HCT116 (cell line): Measurements from ENCODE around the gene ST7. TPM values are rescaled to one million over a fixed set of nuclear protein-coding genes. Genes with fewer than 3 reads are reported as not detected.

ENCODE experiments used
- ATAC-seq: fragments of 200-7000 bp; cut with Tn5 transposase; 2 replicates; pipeline ENCODE4 v1.9.1; 2020; ENCODE audit warnings: mild to moderate bottlenecking, moderate library complexity
- BruUV-seq: library from RNA; stranded (reverse); fragments of 400-500 nt; replicated peaks from 2 replicates; lab custom pipeline; 2021; lab: Mats Ljungman, UMichigan
- CTCF ChIA-PET: fragments of 300-600 bp; sonication (Branson Sonifier 250); formaldehyde crosslinking; loops from one replicate; lab custom pipeline; 2021; ENCODE audit warnings: antibody characterized with exemption; lab: Charles Lee
- POLR2A ChIA-PET: fragments of 300-600, 350-600 bp; sonication (Branson Sonifier 250); formaldehyde crosslinking; loops from one replicate; lab custom pipeline; 2021; ENCODE audit warnings: antibody characterized with exemption; lab: Charles Lee
- RAD21 ChIA-PET, 2 experiments: fragments of 300-600 bp; sonication (Branson Sonifier 250); formaldehyde crosslinking; loops; one replicate each; lab custom pipeline; 2023; ENCODE audit warnings: low total read pairs in 2 of 2; ENCODE audit not compliant: uncharacterized antibody in 2 of 2, unreplicated experiment in 2 of 2, low non-redundant PET in 1 of 2; lab: Charles Lee
- DNase-seq: peaks from one replicate; pipeline ENCODE4 v3.0.0-alpha.2; 2010; ENCODE audit warnings: low read depth, low spot score
- H2AFZ ChIP-seq: fragments of 200-600 bp; shearing (Covaris generic), sonication (generic); 2 replicates; pipeline ENCODE4 v1.6.1; 2017; ENCODE audit warnings: low read depth, mixed run types, mixed read lengths, antibody characterized with exemption, low read length; ENCODE audit not compliant: poor library complexity, severe bottlenecking
- H3K27ac ChIP-seq: 2 replicates; pipeline ENCODE4 v1.5.1; 2012; ENCODE audit warnings: low read depth, low read length
- H3K27me3 ChIP-seq: fragments of 200-600 bp; sonication (generic); 2 replicates; pipeline ENCODE4 v1.6.1; 2016; ENCODE audit warnings: mixed run types, low read length, mixed read lengths; ENCODE audit not compliant: insufficient read depth
- H3K36me3 ChIP-seq, 2 experiments: fragments of 200-500 bp in 1 of 2; fragments of 200-600 bp in 1 of 2; sonication (Bioruptor generic) in 1 of 2; sonication (generic) in 1 of 2; 2 replicates each; pipeline versions ENCODE4 v1.5.1 to v1.6.1; 2014 to 2016; ENCODE audit warnings: low read length in 2 of 2, inconsistent platforms in 1 of 2, mixed read lengths in 1 of 2, mixed run types in 1 of 2; ENCODE audit not compliant: insufficient read depth in 2 of 2, control insufficient read depth in 1 of 2
- H3K4me1 ChIP-seq, 2 experiments: fragments of 200-600 bp in 1 of 2; sonication (generic) in 1 of 2; 2 replicates each; pipeline versions ENCODE4 v1.5.1 to v1.6.1; 2012 to 2017; ENCODE audit warnings: low read length in 2 of 2, inconsistent platforms in 1 of 2, mild to moderate bottlenecking in 1 of 2, mixed read lengths in 1 of 2, mixed run types in 1 of 2, moderate library complexity in 1 of 2; ENCODE audit not compliant: insufficient read depth in 2 of 2, control insufficient read depth in 1 of 2
- H3K4me2 ChIP-seq: fragments of 200-600 bp; sonication (generic); 2 replicates; pipeline ENCODE4 v1.6.1; 2017; ENCODE audit warnings: mixed run types, low read length, mixed read lengths
- H3K4me3 ChIP-seq, 2 experiments: fragments of 200-600 bp in 1 of 2; sonication (generic) in 1 of 2; replicated peaks in 1 of 2; 2 replicates each; pipeline ENCODE4 v1.5.1; 2011 to 2016; ENCODE audit warnings: low read length in 2 of 2, control low read depth in 1 of 2, low read depth in 1 of 2, mild to moderate bottlenecking in 1 of 2, mixed read lengths in 1 of 2, mixed run types in 1 of 2
- H3K79me2 ChIP-seq: fragments of 200-600 bp; sonication (generic); 2 replicates; pipeline ENCODE4 v1.6.1; 2017; ENCODE audit warnings: mild to moderate bottlenecking, mixed run types, low read length, moderate library complexity, mixed read lengths; ENCODE audit not compliant: insufficient read depth
- H3K9ac ChIP-seq: fragments of 200-600 bp; sonication (generic); 2 replicates; pipeline ENCODE4 v1.6.1; 2016; ENCODE audit warnings: low read length, mixed read lengths
- H3K9me2 ChIP-seq: fragments of 200-600 bp; sonication (generic), shearing (Covaris generic); 2 replicates; pipeline ENCODE4 v1.6.1; 2017; ENCODE audit warnings: mixed run types, mild to moderate bottlenecking, moderate library complexity; ENCODE audit not compliant: insufficient read depth
- H3K9me3 ChIP-seq, 2 experiments: fragments of 200-500 bp in 1 of 2; fragments of 200-600 bp in 1 of 2; sonication (Bioruptor generic) in 1 of 2; sonication (generic) in 1 of 2; 2 replicates each; pipeline ENCODE4 v1.6.1; 2014 to 2017; ENCODE audit warnings: low read length in 2 of 2, mixed read lengths in 2 of 2, inconsistent platforms in 1 of 2, low read depth in 1 of 2, mild to moderate bottlenecking in 1 of 2, mixed run types in 1 of 2, moderate library complexity in 1 of 2; ENCODE audit not compliant: control insufficient read depth in 1 of 2, insufficient read depth in 1 of 2
- H4K20me1 ChIP-seq: fragments of 200-600 bp; sonication (generic), shearing (Covaris generic); 2 replicates; pipeline ENCODE4 v1.6.1; 2017; ENCODE audit warnings: mixed run types, mild to moderate bottlenecking, moderate library complexity; ENCODE audit not compliant: insufficient read depth
- ATF3 ChIP-seq: IDR thresholded peaks from 2 replicates; pipeline ENCODE4 v1.6.1; 2012
- CBX3 ChIP-seq: IDR thresholded peaks from 2 replicates; pipeline ENCODE4 v1.6.1; 2012; ENCODE audit warnings: low read depth
- CEBPB ChIP-seq: IDR thresholded peaks from 2 replicates; pipeline ENCODE4 v1.6.1; 2012; ENCODE audit warnings: low read depth
- CTCF ChIP-seq, 3 experiments: fragments of 200-600 bp in 1 of 3; sonication (generic) in 1 of 3; IDR thresholded peaks in 2 of 3; conservative IDR thresholded peaks in 1 of 3; 2 replicates each; pipeline ENCODE4 v1.5.1; 2012 to 2017; ENCODE audit warnings: low read depth in 2 of 3, low read length in 2 of 3, antibody characterized with exemption in 1 of 3, borderline replicate concordance in 1 of 3, control low read depth in 1 of 3, mild to moderate bottlenecking in 1 of 3, mixed read lengths in 1 of 3, mixed run types in 1 of 3, moderate library complexity in 1 of 3; ENCODE audit not compliant: insufficient read depth in 1 of 3
- EGR1 ChIP-seq: IDR thresholded peaks from 2 replicates; pipeline ENCODE4 v1.6.1; 2012; ENCODE audit warnings: low read depth
- ELF1 ChIP-seq: IDR thresholded peaks from 2 replicates; pipeline ENCODE4 v1.6.1; 2012; ENCODE audit warnings: low read depth, borderline replicate concordance
- EZH2phosphoT487 ChIP-seq: fragments of 200-600 bp; IDR thresholded peaks from 2 replicates; pipeline ENCODE4 v1.6.1; 2018; ENCODE audit warnings: antibody characterized with exemption, borderline replicate concordance
- JUND ChIP-seq: IDR thresholded peaks from 2 replicates; pipeline ENCODE4 v1.6.1; 2012
- POLR2A ChIP-seq: IDR thresholded peaks from 2 replicates; pipeline ENCODE4 v1.7.0; 2011; ENCODE audit warnings: borderline replicate concordance; ENCODE audit not compliant: insufficient read depth, insufficient read length; ENCODE audit errors: extremely low read depth
- POLR2AphosphoS5 ChIP-seq: IDR thresholded peaks from 2 replicates; pipeline ENCODE4 v1.6.1; 2011; ENCODE audit warnings: mild to moderate bottlenecking, low read depth, low read length, moderate library complexity
- RAD21 ChIP-seq: IDR thresholded peaks from 2 replicates; pipeline ENCODE4 v1.6.1; 2012; ENCODE audit warnings: low read depth, mild to moderate bottlenecking
- SIN3A ChIP-seq: IDR thresholded peaks from 2 replicates; pipeline ENCODE4 v1.6.1; 2012; ENCODE audit warnings: low read depth
- SRF ChIP-seq: IDR thresholded peaks from 2 replicates; pipeline ENCODE4 v1.6.1; 2012; ENCODE audit warnings: low read depth
- TCF7L2 ChIP-seq: IDR thresholded peaks from 2 replicates; pipeline ENCODE4 v1.7.0; 2011; ENCODE audit warnings: borderline replicate concordance, inconsistent platforms; ENCODE audit not compliant: insufficient read depth, insufficient read length; ENCODE audit errors: extremely low read depth
- ZBTB33 ChIP-seq: IDR thresholded peaks from 2 replicates; pipeline ENCODE4 v1.6.1; 2011; ENCODE audit warnings: mild to moderate bottlenecking, low read length, moderate library complexity; ENCODE audit not compliant: insufficient replicate concordance; ENCODE audit errors: extremely low read depth
- ZNF274 ChIP-seq: fragments of 200-500 bp; sonication (Bioruptor generic); IDR thresholded peaks from 2 replicates; pipeline ENCODE4 v1.6.1; 2014; ENCODE audit warnings: mild to moderate bottlenecking, low read depth, low read length, inconsistent platforms
- intact Hi-C: fragments of 100-400 bp; cut with micrococcal nuclease; formaldehyde crosslinking; loops from 2 replicates; pipeline ENCODE4 v1.10.0; 2022
- total RNA-seq: library from RNA; stranded (reverse); gene quantifications from one replicate; pipeline ENCODE4 v1.2.1, GENCODE V29; 2021; ENCODE audit not compliant: unreplicated experiment

ST7 gene
- total RNA-seq, 1 experiment from 2014 or later: 12.6 TPM

GRCh38 chr7:117083648-117084047 is 130.3 kb downstream of the ST7 start:
- H2AFZ ChIP-seq: no peak overlapping the region
- H3K4me2 ChIP-seq: no peak overlapping the region
- no peak overlapping the region for H3K9ac ChIP-seq
- H3K4me1 ChIP-seq: no peaks in the 10 kb centered on the region
- CTCF ChIA-PET: no interaction called here
- H3K27ac ChIP-seq: no peak overlapping the region
- no peaks in the 10 kb centered on the region for H3K9me3 ChIP-seq
- POLR2A ChIA-PET: no interaction called here
- H3K9me2 ChIP-seq: no peaks in the 10 kb centered on the region
- H3K36me3 ChIP-seq: no peaks in the 10 kb centered on the region
- TF ChIP-seq ZBTB33: no peak
- TF ChIP-seq ZNF274: no peak
- TF ChIP-seq ATF3: no peak
- TF ChIP-seq CBX3: no peak
- TF ChIP-seq CTCF (IDR thresholded peaks at IDR 0.05 in 2 of 3, conservative IDR thresholded peaks at IDR 0.05 in 1 of 3; ENCODE audit: borderline replicate concordance in 1 of 3, insufficient read depth in 1 of 3, low read depth in 2 of 3, low read length in 2 of 3): no peak
- no peak for TF ChIP-seq EGR1
- TF ChIP-seq POLR2A: no peak
- no peak for TF ChIP-seq CEBPB
- no peak for TF ChIP-seq EZH2phosphoT487
- no peak for TF ChIP-seq SIN3A
- no peak for TF ChIP-seq TCF7L2
- no peak for TF ChIP-seq RAD21
- no peak for TF ChIP-seq JUND
- no peak for TF ChIP-seq SRF
- TF ChIP-seq POLR2AphosphoS5: no peak
- TF ChIP-seq ELF1: no peak
- intact Hi-C loops: no loop called here
- no TSS peak for BruUV-seq
- H3K4me3 ChIP-seq: no peak overlapping the region
- no peak for ATAC-seq
- H3K79me2 ChIP-seq: no peaks in the 10 kb centered on the region
- DNase-seq: no peak
- no peaks in the 10 kb centered on the region for H4K20me1 ChIP-seq
- RAD21 ChIA-PET: no interaction called here
- no peaks in the 10 kb centered on the region for H3K27me3 ChIP-seq
